ENCODE measurements around the gene SPEF2.

DNA sequence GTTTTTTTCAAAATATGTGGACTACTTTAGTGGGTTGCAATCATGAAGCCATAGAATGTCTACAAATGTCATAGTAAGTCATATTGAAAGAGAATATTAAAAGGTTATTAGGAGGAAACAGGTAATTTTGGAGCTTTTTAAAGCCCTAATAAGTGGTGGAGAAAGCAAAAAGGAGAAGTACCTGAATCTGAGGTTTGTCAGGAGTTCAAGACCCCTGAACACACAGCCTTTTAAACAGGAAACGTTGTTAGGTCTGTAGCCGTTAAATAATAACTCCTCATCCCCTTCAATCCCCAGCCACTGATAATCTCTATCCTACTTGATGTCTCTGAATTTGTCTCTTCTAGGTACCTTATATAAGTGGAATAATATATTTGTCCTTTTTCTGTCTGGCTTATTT, 51.1 kb downstream of the SPEF2 start:
- TF ChIP-seq, protein P1, sequence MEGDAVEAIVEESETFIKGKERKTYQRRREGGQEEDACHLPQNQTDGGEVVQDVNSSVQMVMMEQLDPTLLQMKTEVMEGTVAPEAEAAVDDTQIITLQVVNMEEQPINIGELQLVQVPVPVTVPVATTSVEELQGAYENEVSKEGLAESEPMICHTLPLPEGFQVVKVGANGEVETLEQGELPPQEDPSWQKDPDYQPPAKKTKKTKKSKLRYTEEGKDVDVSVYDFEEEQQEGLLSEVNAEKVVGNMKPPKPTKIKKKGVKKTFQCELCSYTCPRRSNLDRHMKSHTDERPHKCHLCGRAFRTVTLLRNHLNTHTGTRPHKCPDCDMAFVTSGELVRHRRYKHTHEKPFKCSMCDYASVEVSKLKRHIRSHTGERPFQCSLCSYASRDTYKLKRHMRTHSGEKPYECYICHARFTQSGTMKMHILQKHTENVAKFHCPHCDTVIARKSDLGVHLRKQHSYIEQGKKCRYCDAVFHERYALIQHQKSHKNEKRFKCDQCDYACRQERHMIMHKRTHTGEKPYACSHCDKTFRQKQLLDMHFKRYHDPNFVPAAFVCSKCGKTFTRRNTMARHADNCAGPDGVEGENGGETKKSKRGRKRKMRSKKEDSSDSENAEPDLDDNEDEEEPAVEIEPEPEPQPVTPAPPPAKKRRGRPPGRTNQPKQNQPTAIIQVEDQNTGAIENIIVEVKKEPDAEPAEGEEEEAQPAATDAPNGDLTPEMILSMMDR (IDR thresholded peaks at IDR 0.05; ENCODE audit: poor library complexity): no peak
- TF ChIP-seq EZH2 (IDR thresholded peaks at IDR 0.05; ENCODE audit: borderline replicate concordance): no peak
